ENCODE data around the gene TRPT1. TPM values are rescaled to one million over a fixed set of nuclear protein-coding genes. Genes with fewer than 3 reads are reported as not detected.

TRPT1 gene
- total RNA-seq, 1 experiment from 2014 or later, result 43.1 TPM

GRCh38 chr11:64258946-64259532, 33.1 kb upstream of the TRPT1 start:
- Mint-ChIP-seq H3K4me1 (ENCODE audit: low read depth, unreplicated experiment) (no peaks in the 10 kb centered on the region), H3K27ac (ENCODE audit: unreplicated experiment) (no peak overlapping the region), H3K9me3 (ENCODE audit: low read depth, unreplicated experiment) (no peaks in the 10 kb centered on the region), H3K36me3 (ENCODE audit: insufficient read depth, unreplicated experiment) (peaks cover 36% of the 10 kb centered on the region), H3K27me3 (ENCODE audit: unreplicated experiment) (no peaks in the 10 kb centered on the region), H3K4me3 (ENCODE audit: low read depth, unreplicated experiment) (no peak overlapping the region)
- BruUV-seq (replicated peaks), result no TSS peak
- intact Hi-C loops (cut with micrococcal nuclease; ENCODE audit: unreplicated experiment), result no loop called here
- no peak for TF ChIP-seq CTCF (IDR thresholded peaks at IDR 0.05; ENCODE audit: unreplicated experiment)
- CTCF ChIA-PET, result no interaction called here
- no peak for DNase-seq

- Mint-ChIP-seq H3K27ac (ENCODE audit: unreplicated experiment) (no peak overlapping the region), H3K4me3 (ENCODE audit: low read depth, unreplicated experiment) (no peak overlapping the region), H3K4me1 (ENCODE audit: low read depth, unreplicated experiment) (no peaks in the 10 kb centered on the region), H3K36me3 (ENCODE audit: insufficient read depth, unreplicated experiment) (peaks cover 39% of the 10 kb centered on the region), H3K27me3 (ENCODE audit: unreplicated experiment) (no peaks in the 10 kb centered on the region), H3K9me3 (ENCODE audit: low read depth, unreplicated experiment) (no peaks in the 10 kb centered on the region)
- TF ChIP-seq CTCF (IDR thresholded peaks at IDR 0.05; ENCODE audit: unreplicated experiment), result no peak
- BruUV-seq (replicated peaks), result no TSS peak
- CTCF ChIA-PET, result interaction anchor here (0.5 to 0.7 kb wide), 2 partner anchors 31 to 610 kb away, joined by 3 read pairs; no protein-coding TSS in a partner anchor
- intact Hi-C loops (cut with micrococcal nuclease; ENCODE audit: unreplicated experiment), result no loop called here
- DNase-seq, result no peak
Measured at GRCh38 chr11:64258356-64258755, 32.4 kb upstream of the TRPT1 start.

- CTCF ChIA-PET, result no interaction called here
- H3K27me3 Mint-ChIP-seq (ENCODE audit: unreplicated experiment), result no peaks in the 10 kb centered on the region
- no peak overlapping the region for H3K4me3 Mint-ChIP-seq (ENCODE audit: low read depth, unreplicated experiment)
- H3K27ac Mint-ChIP-seq (ENCODE audit: unreplicated experiment), result no peak overlapping the region
- BruUV-seq (replicated peaks), result no TSS peak
- no peak for TF ChIP-seq CTCF (IDR thresholded peaks at IDR 0.05; ENCODE audit: unreplicated experiment)
- peaks cover 46% of the 10 kb centered on the region for H3K36me3 Mint-ChIP-seq (ENCODE audit: insufficient read depth, unreplicated experiment)
- DNase-seq, result no peak
- no peaks in the 10 kb centered on the region for H3K4me1 Mint-ChIP-seq (ENCODE audit: low read depth, unreplicated experiment)
- no peaks in the 10 kb centered on the region for H3K9me3 Mint-ChIP-seq (ENCODE audit: low read depth, unreplicated experiment)
- intact Hi-C loops (cut with micrococcal nuclease; ENCODE audit: unreplicated experiment), result no loop called here
Measured at GRCh38 chr11:64256300-64256699, 30.3 kb upstream of the TRPT1 start.

GRCh38 chr11:64255135-64256128, 29.4 kb upstream of the TRPT1 start:
- DNase-seq, result no peak
- no TSS peak for BruUV-seq (replicated peaks)
- Mint-ChIP-seq H3K4me3 (ENCODE audit: low read depth, unreplicated experiment) (no peak overlapping the region), H3K4me1 (ENCODE audit: low read depth, unreplicated experiment) (no peaks in the 10 kb centered on the region), H3K9me3 (ENCODE audit: low read depth, unreplicated experiment) (no peaks in the 10 kb centered on the region), H3K27me3 (ENCODE audit: unreplicated experiment) (no peaks in the 10 kb centered on the region), H3K36me3 (ENCODE audit: insufficient read depth, unreplicated experiment) (peaks cover 54% of the 10 kb centered on the region), H3K27ac (ENCODE audit: unreplicated experiment) (no peak overlapping the region)
- CTCF ChIA-PET, result interaction anchor here (0.6 kb wide), 1 partner anchor 40 kb away, joined by 10 read pairs; no protein-coding TSS in a partner anchor
- no peak for TF ChIP-seq CTCF (IDR thresholded peaks at IDR 0.05; ENCODE audit: unreplicated experiment)
- intact Hi-C loops (cut with micrococcal nuclease; ENCODE audit: unreplicated experiment), result no loop called here
